ENCODE data around the gene FXYD7.

DNA sequence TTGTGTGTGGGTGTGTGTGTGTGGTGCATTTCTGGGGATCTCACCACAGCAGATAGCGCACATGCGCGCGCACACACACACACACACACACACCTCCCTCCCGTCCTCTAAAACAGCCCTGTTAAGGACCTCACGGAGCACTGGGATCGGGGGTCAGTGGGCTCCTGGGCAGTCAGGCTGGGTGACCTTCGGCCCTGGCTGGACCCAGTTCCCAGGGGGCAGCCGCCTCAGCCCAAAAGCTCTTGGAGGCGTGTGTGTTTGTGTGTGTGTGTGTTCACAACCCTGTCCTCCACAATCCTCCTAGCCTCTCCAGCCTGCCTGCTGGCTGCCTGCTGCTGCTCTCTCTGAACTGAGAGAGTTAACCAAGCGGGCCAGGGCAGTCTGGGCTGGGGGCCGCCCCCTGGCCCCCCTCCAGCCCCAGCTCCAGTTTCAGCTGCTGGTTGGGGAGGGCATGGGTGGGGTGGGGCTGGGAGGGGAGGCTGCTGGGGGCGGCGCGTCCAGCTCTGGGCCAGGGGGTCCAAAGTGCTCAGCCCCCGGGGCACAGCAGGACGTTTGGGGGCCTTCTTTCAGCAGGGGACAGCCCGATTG is 4.7 kb upstream of the FXYD7 start, which contains the start of gene FXYD1:
- TF ChIP-seq CTCF (IDR thresholded peaks at IDR 0.05) (no peak), POLR2A (IDR thresholded peaks at IDR 0.05) (no peak)
